ENCODE measurements around the gene CDH4. TPM values are rescaled to one million over a fixed set of nuclear protein-coding genes. Genes with fewer than 3 reads are reported as not detected.
A peak's percentile ranks its signal among the peaks of the same experiment; 100 is the strongest.

Gene CDH4
- total and polyA plus RNA-seq, 2 of the 13 experiments (the other 11 are each of a cell fraction or from before 2014, with no cell fraction given) = not detected

DNA sequence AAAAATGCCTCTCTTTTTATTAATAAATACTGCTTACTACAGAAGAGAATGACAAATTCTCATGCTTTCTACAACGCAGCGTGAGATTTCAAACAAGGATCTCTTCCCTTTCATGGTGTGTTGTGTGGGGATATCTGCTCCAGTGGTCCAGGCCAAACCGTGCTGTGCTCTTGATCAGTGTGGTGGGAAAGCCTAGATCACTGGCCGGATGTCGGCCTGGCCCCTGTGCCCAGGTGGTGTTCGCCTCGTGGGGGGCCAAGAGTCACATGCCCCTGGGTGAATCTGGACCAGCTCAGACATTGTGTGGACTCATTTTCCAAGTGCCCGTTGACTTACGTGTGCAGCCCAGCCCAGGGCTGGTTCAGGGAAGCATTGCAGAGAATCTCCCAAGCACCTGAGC, 4.3 kb downstream of the CDH4 start:
- intact Hi-C loops (cut with micrococcal nuclease; ENCODE audit: unreplicated experiment) = no loop called here

GRCh38 chr20:61256824-61257223, 4.8 kb downstream of the CDH4 start:
- H3K4me3 ChIP-seq (replicated peaks in 1 of 3; ENCODE audit: insufficient read depth in 1 of 3, low read depth in 2 of 3, low read length in 3 of 3) = no peak overlapping the region
- BruUV-seq (replicated peaks) = no TSS peak
- H3K79me2 ChIP-seq (ENCODE audit: insufficient read depth, low read length) = no peaks in the 10 kb centered on the region
- no peaks in the 10 kb centered on the region for H4K20me1 ChIP-seq (ENCODE audit: insufficient read depth, low read length)
- no peak overlapping the region for H3K27ac ChIP-seq (ENCODE audit: extremely low read length, insufficient read depth, low read length)
- H3K4me2 ChIP-seq (ENCODE audit: low read depth, low read length) = no peak overlapping the region
- in situ Hi-C loops (cut with HindIII; ENCODE audit: extremely low pct_ligation_motif_present, low pct_unique_long_range_greater_than_20kb) = no loop called here
- FAIRE-seq = no peak
- ChIA-PET CTCF (ENCODE audit: low intra/inter-chr PET ratio, low total read pairs) (no interaction called here), POLR2A (no interaction called here)
- WGBS (ENCODE audit: low lambda C conversion rate) = 20% methylated on average over 7 of the region's 7 CpGs
- intact Hi-C loops (cut with micrococcal nuclease; ENCODE audit: unreplicated experiment) = no loop called here
- peaks cover 15 to 51% of the 10 kb centered on the region in 2 experiments for H3K27me3 ChIP-seq (ENCODE audit: control insufficient read depth in 1 of 2, insufficient read depth in 2 of 2, low read length in 2 of 2)
- TF ChIP-seq STAT5B (CRISPR knock-in tag; IDR thresholded peaks at IDR 0.05) (no peak), ZNF709 (CRISPR knock-in tag; IDR thresholded peaks at IDR 0.05) (no peak), JUND (CRISPR knock-in tag; IDR thresholded peaks at IDR 0.05) (no peak), ZNF567 (CRISPR knock-in tag; IDR thresholded peaks at IDR 0.05; ENCODE audit: borderline replicate concordance) (no peak), ZNF687 (CRISPR knock-in tag; IDR thresholded peaks at IDR 0.05) (no peak), KAT7 (CRISPR knock-in tag; IDR thresholded peaks at IDR 0.05; ENCODE audit: borderline replicate concordance) (no peak), ZNF761 (CRISPR knock-in tag; conservative IDR thresholded peaks at IDR 0.05) (no peak)
- TF ChIP-seq, protein P1, sequence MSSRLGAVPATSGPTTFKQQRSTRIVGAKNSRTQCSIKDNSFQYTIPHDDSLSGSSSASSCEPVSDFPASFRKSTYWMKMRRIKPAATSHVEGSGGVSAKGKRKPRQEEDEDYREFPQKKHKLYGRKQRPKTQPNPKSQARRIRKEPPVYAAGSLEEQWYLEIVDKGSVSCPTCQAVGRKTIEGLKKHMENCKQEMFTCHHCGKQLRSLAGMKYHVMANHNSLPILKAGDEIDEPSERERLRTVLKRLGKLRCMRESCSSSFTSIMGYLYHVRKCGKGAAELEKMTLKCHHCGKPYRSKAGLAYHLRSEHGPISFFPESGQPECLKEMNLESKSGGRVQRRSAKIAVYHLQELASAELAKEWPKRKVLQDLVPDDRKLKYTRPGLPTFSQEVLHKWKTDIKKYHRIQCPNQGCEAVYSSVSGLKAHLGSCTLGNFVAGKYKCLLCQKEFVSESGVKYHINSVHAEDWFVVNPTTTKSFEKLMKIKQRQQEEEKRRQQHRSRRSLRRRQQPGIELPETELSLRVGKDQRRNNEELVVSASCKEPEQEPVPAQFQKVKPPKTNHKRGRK (CRISPR knock-in tag; IDR thresholded peaks at IDR 0.05) = no peak
- ATAC-seq = no peak
- H2AFZ ChIP-seq (ENCODE audit: low read length) = no peak overlapping the region
- no peaks in the 10 kb centered on the region for H3K4me1 ChIP-seq (ENCODE audit: insufficient read depth, low read length)
- no peak overlapping the region for H3K9ac ChIP-seq (ENCODE audit: insufficient read depth, low read depth, low read length)
- no peaks in the 10 kb centered on the region for H3K36me3 ChIP-seq (replicated peaks in 1 of 2; ENCODE audit: control insufficient read depth in 1 of 2, insufficient read depth in 2 of 2, low read length in 2 of 2)
- no peaks in the 10 kb centered on the region for H3K9me3 ChIP-seq (ENCODE audit: low read length)
- DNase-seq (ENCODE audit: low spot score) = no peak

More for the DNA sequence above, 4.3 kb downstream of the CDH4 start:
- no peaks in the 10 kb centered on the region for H3K36me3 ChIP-seq (replicated peaks in 1 of 2; ENCODE audit: control insufficient read depth in 1 of 2, insufficient read depth in 2 of 2, low read length in 2 of 2)
- 22% methylated on average over 5 of the region's 9 CpGs for WGBS (ENCODE audit: low lambda C conversion rate)
- H4K20me1 ChIP-seq (ENCODE audit: insufficient read depth, low read length) = no peaks in the 10 kb centered on the region; the same call in 1 of the 2 replicates
- no peak overlapping the region for H3K27ac ChIP-seq (ENCODE audit: extremely low read length, insufficient read depth, low read length)
- no peak for FAIRE-seq
- H3K4me3 ChIP-seq (replicated peaks in 1 of 3; ENCODE audit: insufficient read depth in 1 of 3, low read depth in 2 of 3, low read length in 3 of 3) = no peak overlapping the region
- DNase-seq (ENCODE audit: low spot score) = no peak
- CTCF ChIA-PET (ENCODE audit: low intra/inter-chr PET ratio, low total read pairs) = no interaction called here
- BruUV-seq (replicated peaks) = no TSS peak
- H3K4me1 ChIP-seq (ENCODE audit: insufficient read depth, low read length) = no peaks in the 10 kb centered on the region
- H3K27me3 ChIP-seq (ENCODE audit: control insufficient read depth in 1 of 2, insufficient read depth in 2 of 2, low read length in 2 of 2) = peaks cover 14 to 51% of the 10 kb centered on the region in 2 experiments
- no peaks in the 10 kb centered on the region for H3K9me3 ChIP-seq (ENCODE audit: low read length)
- peak; percentile 14; the same call in 1 of the 3 replicates for ATAC-seq
- no peak overlapping the region for H2AFZ ChIP-seq (ENCODE audit: low read length)
- no peak for TF ChIP-seq ZNF232 (CRISPR knock-in tag; IDR thresholded peaks at IDR 0.05; ENCODE audit: borderline replicate concordance)
- H3K79me2 ChIP-seq (ENCODE audit: insufficient read depth, low read length) = no peaks in the 10 kb centered on the region
- no peak overlapping the region for H3K9ac ChIP-seq (ENCODE audit: insufficient read depth, low read depth, low read length)
- in situ Hi-C loops (cut with HindIII; ENCODE audit: extremely low pct_ligation_motif_present, low pct_unique_long_range_greater_than_20kb) = no loop called here
- POLR2A ChIA-PET = no interaction called here
- no peak overlapping the region for H3K4me2 ChIP-seq (ENCODE audit: low read depth, low read length)

Measured in HepG2 (cell line).